ENCODE results near the gene ORAI2. TPM values are rescaled to one million over a fixed set of nuclear protein-coding genes. Genes with fewer than 3 reads are reported as not detected.

The ORAI2 gene
- total and polyA plus RNA-seq, 3 experiments from 2014 or later, result 47.7 to 68.9 (median 66.9) TPM

GRCh38 chr7:102434039-102434486, 688 bp downstream of the ORAI2 start:
- Histone ChIP-seq H3K9me3 (ENCODE audit: low read length) (no peaks in the 10 kb centered on the region), H3K27ac (ENCODE audit: low read depth, low read length) (peak overlapping the region; percentile 79), H3K4me3 (ENCODE audit: low read length) (peak overlapping the region; percentile 70), H3K27me3 (ENCODE audit: insufficient read depth, low read length, poor library complexity, severe bottlenecking) (no peaks in the 10 kb centered on the region), H3K36me3 (ENCODE audit: insufficient read depth, low read length) (no peaks in the 10 kb centered on the region), H3K4me1 (ENCODE audit: insufficient read depth, low read length) (peaks cover 51% of the 10 kb centered on the region)
- peaks cover 0 to 2% of the 10 kb centered on the region in 2 donors for H3K27me3 Mint-ChIP-seq
- ChIA-PET CTCF (interaction anchor here (0.9 to 2.1 kb wide), 4 partner anchors 19 to 30 kb away, joined by 3 to 10 read pairs (median 4); no protein-coding TSS in a partner anchor), POLR2A (interaction anchor here (0.9 kb wide), 2 partner anchors 9 to 30 kb away, joined by 3 read pairs; partner anchors contain the start of gene ALKBH4)
- peak overlapping the region; percentile 83 to 92 (median 87) for H3K4me3 Mint-ChIP-seq
- H3K36me3 Mint-ChIP-seq, result peaks cover 0 to 15% (median 0%) of the 10 kb centered on the region in 3 donors
- peak overlapping the region; percentile 83 to 97 (median 95) for H3K27ac Mint-ChIP-seq
- H3K4me1 Mint-ChIP-seq, result peaks cover 38 to 58% (median 47%) of the 10 kb centered on the region in 3 donors
- peaks cover 0 to 1% (median 0%) of the 10 kb centered on the region in 5 donors for H3K9me3 Mint-ChIP-seq
- peak in 2 of 5 donors; percentile 18 to 27 for DNase-seq

GRCh38 chr7:102436118-102436517, 2.7 kb downstream of the ORAI2 start:
- no peak overlapping the region for H3K27ac ChIP-seq (ENCODE audit: low read depth, low read length)
- H3K9me3 Mint-ChIP-seq, result peaks cover 0 to 1% (median 0%) of the 10 kb centered on the region in 5 donors

GRCh38 chr7:102439963-102440795, 6.8 kb downstream of the ORAI2 start:
- Mint-ChIP-seq H3K4me3 (no peak overlapping the region), H3K36me3 (peaks cover 0 to 32% (median 4%) of the 10 kb centered on the region in 3 donors), H3K9me3 (no peaks in the 10 kb centered on the region), H3K4me1 (peaks cover 0 to 9% (median 6%) of the 10 kb centered on the region in 3 donors), H3K27me3 (no peaks in the 10 kb centered on the region), H3K27ac (peak overlapping the region in 1 of 8 donors; percentile 41)
- H3K9me3 ChIP-seq (ENCODE audit: low read length), result no peaks in the 10 kb centered on the region
- no peaks in the 10 kb centered on the region for H3K27me3 ChIP-seq (ENCODE audit: insufficient read depth, low read length, poor library complexity, severe bottlenecking)
- H3K27ac ChIP-seq (ENCODE audit: low read depth, low read length), result no peak overlapping the region
- POLR2A ChIA-PET, result no interaction called here
- DNase-seq, result no peak
- no peaks in the 10 kb centered on the region for H3K4me1 ChIP-seq (ENCODE audit: insufficient read depth, low read length)
- H3K4me3 ChIP-seq (ENCODE audit: low read length), result no peak overlapping the region
- CTCF ChIA-PET, result interaction anchor here (0.8 to 2.0 kb wide), 5 partner anchors 10 to 28 kb away, joined by 3 to 7 read pairs (median 4); no protein-coding TSS in a partner anchor
- H3K36me3 ChIP-seq (ENCODE audit: insufficient read depth, low read length), result no peaks in the 10 kb centered on the region

More at GRCh38 chr7:102436118-102436517, 2.7 kb downstream of the ORAI2 start:
- no peak overlapping the region for H3K4me3 ChIP-seq (ENCODE audit: low read length)
- no peak for DNase-seq
- Mint-ChIP-seq H3K4me1 (peaks cover 21 to 38% (median 32%) of the 10 kb centered on the region in 3 donors), H3K4me3 (peak overlapping the region in 2 of 7 donors; percentile 31 to 80), H3K27ac (peak overlapping the region in 5 of 8 donors; percentile 20 to 95 (median 50)), H3K27me3 (peaks cover 0 to 2% of the 10 kb centered on the region in 2 donors), H3K36me3 (peaks cover 0 to 18% (median 2%) of the 10 kb centered on the region in 3 donors)
- ChIA-PET CTCF (interaction anchor here (2.4 to 3.3 kb wide), 2 partner anchors 14 to 31 kb away, joined by 8 to 11 read pairs; no protein-coding TSS in a partner anchor), POLR2A (no interaction called here)
- H3K9me3 ChIP-seq (ENCODE audit: low read length), result no peaks in the 10 kb centered on the region
- no peaks in the 10 kb centered on the region for H3K27me3 ChIP-seq (ENCODE audit: insufficient read depth, low read length, poor library complexity, severe bottlenecking)
- H3K36me3 ChIP-seq (ENCODE audit: insufficient read depth, low read length), result no peaks in the 10 kb centered on the region
- peaks cover 30% of the 10 kb centered on the region for H3K4me1 ChIP-seq (ENCODE audit: insufficient read depth, low read length)

GRCh38 chr7:102444961-102445673, 11.7 kb downstream of the ORAI2 start:
- POLR2A ChIA-PET, result no interaction called here
- CTCF ChIA-PET, result interaction anchor here (1.1 kb wide), 1 partner anchor 41 kb away, joined by 4 read pairs; no protein-coding TSS in a partner anchor
- H3K27ac Mint-ChIP-seq, result peak overlapping the region in 1 of 8 donors; percentile 77
- Histone ChIP-seq H3K36me3 (ENCODE audit: insufficient read depth, low read length) (no peaks in the 10 kb centered on the region), H3K27me3 (ENCODE audit: insufficient read depth, low read length, poor library complexity, severe bottlenecking) (no peaks in the 10 kb centered on the region), H3K9me3 (ENCODE audit: low read length) (no peaks in the 10 kb centered on the region), H3K4me3 (ENCODE audit: low read length) (no peak overlapping the region), H3K27ac (ENCODE audit: low read depth, low read length) (no peak overlapping the region), H3K4me1 (ENCODE audit: insufficient read depth, low read length) (no peaks in the 10 kb centered on the region)
- H3K36me3 Mint-ChIP-seq, result peaks cover 0 to 42% (median 2%) of the 10 kb centered on the region in 3 donors
- no peaks in the 10 kb centered on the region for H3K9me3 Mint-ChIP-seq
- no peak overlapping the region for H3K4me3 Mint-ChIP-seq
- H3K4me1 Mint-ChIP-seq, result peaks cover 0 to 3% (median 0%) of the 10 kb centered on the region in 3 donors
- no peak for DNase-seq
- no peaks in the 10 kb centered on the region for H3K27me3 Mint-ChIP-seq

GRCh38 chr7:102445674-102446071, 12.3 kb downstream of the ORAI2 start:
- no peaks in the 10 kb centered on the region for H3K27me3 ChIP-seq (ENCODE audit: insufficient read depth, low read length, poor library complexity, severe bottlenecking)
- Mint-ChIP-seq H3K4me1 (peaks cover 0 to 4% (median 3%) of the 10 kb centered on the region in 3 donors), H3K4me3 (no peak overlapping the region), H3K27ac (peak overlapping the region in 1 of 8 donors; percentile 10), H3K9me3 (no peaks in the 10 kb centered on the region), H3K36me3 (peaks cover 0 to 42% (median 2%) of the 10 kb centered on the region in 3 donors), H3K27me3 (no peaks in the 10 kb centered on the region)
- no peaks in the 10 kb centered on the region for H3K36me3 ChIP-seq (ENCODE audit: insufficient read depth, low read length)
- ChIA-PET POLR2A (no interaction called here), CTCF (interaction anchor here (1.1 kb wide), 1 partner anchor 41 kb away, joined by 4 read pairs; no protein-coding TSS in a partner anchor)
- H3K4me1 ChIP-seq (ENCODE audit: insufficient read depth, low read length), result no peaks in the 10 kb centered on the region
- no peak overlapping the region for H3K4me3 ChIP-seq (ENCODE audit: low read length)
- H3K9me3 ChIP-seq (ENCODE audit: low read length), result no peaks in the 10 kb centered on the region
- H3K27ac ChIP-seq (ENCODE audit: low read depth, low read length), result no peak overlapping the region
- no peak for DNase-seq

- ChIA-PET POLR2A (no interaction called here), CTCF (no interaction called here)
- no peaks in the 10 kb centered on the region for H3K9me3 Mint-ChIP-seq
- H3K4me3 ChIP-seq (ENCODE audit: low read length), result no peak overlapping the region
- peaks cover 0 to 4% (median 3%) of the 10 kb centered on the region in 3 donors for H3K4me1 Mint-ChIP-seq
- no peak for DNase-seq
- H3K27me3 Mint-ChIP-seq, result no peaks in the 10 kb centered on the region
- no peaks in the 10 kb centered on the region for H3K9me3 ChIP-seq (ENCODE audit: low read length)
- H3K4me3 Mint-ChIP-seq, result no peak overlapping the region
- peak overlapping the region in 1 of 8 donors; percentile 38 for H3K27ac Mint-ChIP-seq
- no peak overlapping the region for H3K27ac ChIP-seq (ENCODE audit: low read depth, low read length)
- H3K36me3 ChIP-seq (ENCODE audit: insufficient read depth, low read length), result no peaks in the 10 kb centered on the region
- H3K36me3 Mint-ChIP-seq, result peaks cover 0 to 40% (median 2%) of the 10 kb centered on the region in 3 donors
- no peaks in the 10 kb centered on the region for H3K4me1 ChIP-seq (ENCODE audit: insufficient read depth, low read length)
- no peaks in the 10 kb centered on the region for H3K27me3 ChIP-seq (ENCODE audit: insufficient read depth, low read length, poor library complexity, severe bottlenecking)
Measured at GRCh38 chr7:102446387-102447156, 13.2 kb downstream of the ORAI2 start.

GRCh38 chr7:102447311-102447710, 13.9 kb downstream of the ORAI2 start:
- H3K9me3 ChIP-seq (ENCODE audit: low read length), result no peaks in the 10 kb centered on the region
- H3K36me3 Mint-ChIP-seq, result peaks cover 0 to 34% (median 0%) of the 10 kb centered on the region in 3 donors
- H3K27ac ChIP-seq (ENCODE audit: low read depth, low read length), result no peak overlapping the region
- no peaks in the 10 kb centered on the region for H3K36me3 ChIP-seq (ENCODE audit: insufficient read depth, low read length)
- no peaks in the 10 kb centered on the region for H3K27me3 ChIP-seq (ENCODE audit: insufficient read depth, low read length, poor library complexity, severe bottlenecking)
- no peak overlapping the region for H3K4me3 Mint-ChIP-seq
- H3K9me3 Mint-ChIP-seq, result no peaks in the 10 kb centered on the region
- CTCF ChIA-PET, result no interaction called here
- POLR2A ChIA-PET, result no interaction called here
- no peaks in the 10 kb centered on the region for H3K27me3 Mint-ChIP-seq
- no peaks in the 10 kb centered on the region for H3K4me1 ChIP-seq (ENCODE audit: insufficient read depth, low read length)
- H3K4me1 Mint-ChIP-seq, result peaks cover 0 to 4% (median 0%) of the 10 kb centered on the region in 3 donors
- no peak for DNase-seq
- H3K27ac Mint-ChIP-seq, result no peak overlapping the region
- H3K4me3 ChIP-seq (ENCODE audit: low read length), result no peak overlapping the region

Measured in CD8-positive, alpha-beta memory T cell (primary cell).